GM12801 (cell line): Measurements from ENCODE around the gene COG1.

Source experiments
- TF ChIP-seq, protein P1 (sequence below): IDR thresholded peaks from one replicate; pipeline ENCODE4 v1.5.1; 2011; ENCODE audit warnings: control low read depth; ENCODE audit not compliant: insufficient read length; ENCODE audit errors: extremely low read depth

COG1 gene

DNA sequence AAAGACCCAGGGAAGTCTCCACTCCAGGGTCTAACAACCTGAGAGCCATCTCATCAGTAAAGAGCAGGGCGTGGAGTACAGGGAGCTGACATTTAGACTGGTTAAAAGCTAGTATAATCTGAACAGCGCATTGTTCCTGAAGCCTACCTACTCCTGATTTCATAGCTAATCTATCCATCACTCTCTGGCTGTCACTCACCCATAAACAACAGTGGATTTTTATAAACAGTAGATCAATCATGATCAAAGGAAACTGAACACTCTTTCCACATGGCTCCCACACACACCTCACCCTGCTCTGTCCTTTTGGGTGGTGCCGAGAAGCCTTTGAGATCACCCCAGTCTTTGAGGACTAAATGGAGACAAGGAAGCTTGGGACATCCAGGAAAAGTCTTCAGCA, 13.0 kb upstream of the COG1 start:
- TF ChIP-seq, protein P1, sequence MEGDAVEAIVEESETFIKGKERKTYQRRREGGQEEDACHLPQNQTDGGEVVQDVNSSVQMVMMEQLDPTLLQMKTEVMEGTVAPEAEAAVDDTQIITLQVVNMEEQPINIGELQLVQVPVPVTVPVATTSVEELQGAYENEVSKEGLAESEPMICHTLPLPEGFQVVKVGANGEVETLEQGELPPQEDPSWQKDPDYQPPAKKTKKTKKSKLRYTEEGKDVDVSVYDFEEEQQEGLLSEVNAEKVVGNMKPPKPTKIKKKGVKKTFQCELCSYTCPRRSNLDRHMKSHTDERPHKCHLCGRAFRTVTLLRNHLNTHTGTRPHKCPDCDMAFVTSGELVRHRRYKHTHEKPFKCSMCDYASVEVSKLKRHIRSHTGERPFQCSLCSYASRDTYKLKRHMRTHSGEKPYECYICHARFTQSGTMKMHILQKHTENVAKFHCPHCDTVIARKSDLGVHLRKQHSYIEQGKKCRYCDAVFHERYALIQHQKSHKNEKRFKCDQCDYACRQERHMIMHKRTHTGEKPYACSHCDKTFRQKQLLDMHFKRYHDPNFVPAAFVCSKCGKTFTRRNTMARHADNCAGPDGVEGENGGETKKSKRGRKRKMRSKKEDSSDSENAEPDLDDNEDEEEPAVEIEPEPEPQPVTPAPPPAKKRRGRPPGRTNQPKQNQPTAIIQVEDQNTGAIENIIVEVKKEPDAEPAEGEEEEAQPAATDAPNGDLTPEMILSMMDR = no peak

DNA sequence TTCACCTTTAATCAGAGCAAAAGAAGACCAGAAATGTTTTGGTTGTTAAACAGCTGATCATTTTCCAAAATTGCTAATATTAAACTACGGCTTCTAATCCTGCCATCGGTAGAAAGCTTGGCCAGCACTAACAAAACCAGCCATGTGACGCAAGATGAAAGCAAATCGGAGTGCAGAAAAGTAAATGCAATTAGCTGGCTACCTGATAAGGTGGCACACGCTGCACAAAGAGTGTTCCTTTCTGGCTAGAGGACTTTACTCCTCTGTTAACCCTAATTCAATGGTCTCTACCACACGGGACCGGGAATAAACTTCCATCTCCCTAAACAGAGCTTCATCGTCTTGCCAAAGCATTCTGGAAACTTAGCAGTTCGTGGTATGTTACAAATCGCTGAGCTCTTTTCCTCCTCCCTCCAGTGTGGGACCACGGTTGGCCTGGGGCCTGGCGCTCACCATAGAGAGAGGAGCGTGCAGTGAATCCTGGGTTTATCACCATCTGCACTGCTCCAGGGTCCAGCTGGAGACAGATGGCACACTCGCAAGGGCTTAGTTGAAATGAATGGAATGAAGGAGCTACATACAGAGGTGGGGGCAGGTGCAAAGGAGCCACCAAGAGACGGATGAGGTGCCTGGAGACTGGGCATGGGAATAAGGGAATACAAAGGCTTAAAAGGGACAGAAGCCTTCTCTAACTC, 10.1 kb upstream of the COG1 start:
- TF ChIP-seq, protein P1 = no peak

DNA sequence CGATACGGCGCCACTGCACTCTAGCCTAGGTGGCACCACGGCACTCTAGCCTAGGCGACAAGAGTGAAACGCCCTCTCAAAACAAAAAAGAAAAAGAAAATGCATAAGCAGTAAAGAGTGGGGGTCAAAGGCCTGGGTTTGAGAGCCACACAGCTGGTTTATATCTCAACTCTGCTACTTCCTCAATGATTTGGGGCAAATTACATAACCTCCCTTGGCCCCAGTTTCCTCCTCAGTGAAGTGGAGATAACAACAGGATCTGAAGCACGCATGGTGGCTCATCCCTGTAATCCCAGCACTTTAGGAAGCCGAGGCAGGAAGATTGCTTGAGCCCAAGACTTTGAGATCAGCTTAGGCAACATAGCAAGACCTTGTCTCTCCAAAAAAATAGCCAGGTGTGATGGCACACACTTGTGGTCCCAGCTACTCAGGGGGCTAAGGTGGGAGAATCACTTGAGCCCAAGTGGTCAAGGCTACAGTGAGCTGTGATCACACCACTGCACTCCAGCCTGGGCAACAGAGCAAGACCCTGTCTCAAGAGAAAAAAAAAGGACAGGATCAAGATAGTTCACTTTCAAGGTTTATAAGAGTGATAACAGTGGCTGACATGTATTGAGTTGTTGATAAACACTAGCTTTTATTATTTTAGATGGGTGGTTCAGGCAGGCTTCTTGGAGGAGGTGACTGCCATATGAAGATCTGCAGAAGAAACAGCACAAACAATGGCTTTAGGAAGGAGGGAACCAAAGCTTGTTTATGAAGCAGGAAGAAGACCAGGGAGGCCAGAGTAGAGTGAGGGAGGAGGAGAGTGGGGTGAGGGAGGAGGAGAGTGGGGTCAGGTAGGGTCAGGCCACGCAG, 8.5 kb upstream of the COG1 start:
- TF ChIP-seq, protein P1 = no peak

DNA sequence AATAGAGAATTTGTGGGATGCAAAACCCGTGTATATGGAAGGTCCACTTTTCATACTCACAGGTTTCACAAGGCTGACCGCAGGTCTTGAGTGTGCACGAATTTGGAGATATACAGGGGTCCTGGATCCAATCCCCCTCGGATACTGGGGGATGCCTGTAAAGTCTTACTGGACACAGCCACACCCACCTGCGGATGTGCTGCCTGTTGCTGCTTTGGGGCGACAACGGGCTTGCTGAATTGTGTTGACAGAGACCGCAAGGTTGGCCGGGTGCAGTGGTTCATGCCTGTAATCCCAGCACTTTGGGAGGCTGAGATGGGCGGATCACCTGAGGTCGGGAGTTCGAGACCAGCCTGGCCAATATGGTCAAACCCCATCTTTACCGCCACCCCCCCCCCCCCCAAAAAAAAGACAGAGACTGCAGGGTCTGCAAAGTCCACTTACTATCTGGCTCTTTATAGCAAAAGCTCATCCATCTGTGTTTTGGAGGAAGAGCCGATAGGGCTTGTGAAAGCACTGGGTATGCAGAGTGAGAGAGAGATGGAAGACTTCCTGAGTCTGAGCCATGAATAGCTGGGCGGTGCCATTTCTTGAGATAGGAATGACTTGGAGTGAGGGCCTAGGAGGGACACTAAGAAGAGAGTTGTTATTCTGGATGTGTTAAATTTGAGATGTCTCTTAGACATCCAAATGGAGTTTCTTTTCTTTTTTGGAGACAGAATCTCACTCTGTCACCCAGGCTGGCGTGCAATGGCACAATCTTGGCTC, 6.4 kb upstream of the COG1 start:
- TF ChIP-seq, protein P1 = no peak

DNA sequence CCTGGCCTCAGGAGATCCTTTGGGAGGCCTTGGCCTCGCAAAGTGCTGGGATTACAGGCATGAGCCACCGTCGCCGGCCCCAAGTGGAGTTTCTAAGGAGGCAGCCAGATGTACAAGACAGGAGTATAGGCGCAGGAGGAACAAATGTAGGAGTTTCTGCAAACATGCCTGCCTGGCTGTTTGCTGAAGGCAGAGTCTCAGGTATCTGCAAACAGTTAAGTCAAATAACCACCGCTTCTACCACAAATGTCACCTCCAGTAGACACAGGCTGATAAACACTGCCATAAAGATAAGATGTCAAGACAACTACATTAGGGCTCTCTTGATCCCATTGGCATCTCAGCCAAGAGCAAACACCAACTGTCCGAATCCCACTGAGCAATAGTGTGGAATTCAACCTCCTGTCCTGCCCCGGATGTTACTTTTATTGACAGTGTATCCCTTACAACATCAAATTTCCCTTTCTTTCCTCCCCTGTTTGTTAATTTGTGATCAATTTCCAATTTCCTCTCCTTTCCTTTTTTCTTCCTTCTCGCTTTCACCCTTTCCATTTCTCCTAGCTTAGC, 5.6 kb upstream of the COG1 start:
- TF ChIP-seq, protein P1 = no peak

DNA sequence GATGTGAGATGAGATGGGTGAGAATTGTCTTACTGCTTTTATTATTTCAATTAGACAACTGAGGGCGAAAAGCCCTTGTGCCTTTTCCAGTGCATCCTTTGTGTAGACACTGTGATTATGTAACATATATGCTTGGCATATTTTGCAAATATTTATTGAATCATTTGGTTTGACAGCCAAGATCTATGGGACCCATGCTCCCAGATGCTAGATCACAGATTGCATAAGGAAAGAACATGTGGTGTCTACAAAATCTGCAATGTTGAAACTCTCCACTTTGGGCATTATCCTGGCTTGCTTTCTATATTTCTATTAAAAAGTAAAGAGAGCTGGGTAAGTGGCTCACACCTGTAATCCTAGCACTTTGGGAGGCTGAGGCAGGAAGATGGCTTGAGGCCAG, 4.8 kb upstream of the COG1 start:
- TF ChIP-seq, protein P1 = no peak

DNA sequence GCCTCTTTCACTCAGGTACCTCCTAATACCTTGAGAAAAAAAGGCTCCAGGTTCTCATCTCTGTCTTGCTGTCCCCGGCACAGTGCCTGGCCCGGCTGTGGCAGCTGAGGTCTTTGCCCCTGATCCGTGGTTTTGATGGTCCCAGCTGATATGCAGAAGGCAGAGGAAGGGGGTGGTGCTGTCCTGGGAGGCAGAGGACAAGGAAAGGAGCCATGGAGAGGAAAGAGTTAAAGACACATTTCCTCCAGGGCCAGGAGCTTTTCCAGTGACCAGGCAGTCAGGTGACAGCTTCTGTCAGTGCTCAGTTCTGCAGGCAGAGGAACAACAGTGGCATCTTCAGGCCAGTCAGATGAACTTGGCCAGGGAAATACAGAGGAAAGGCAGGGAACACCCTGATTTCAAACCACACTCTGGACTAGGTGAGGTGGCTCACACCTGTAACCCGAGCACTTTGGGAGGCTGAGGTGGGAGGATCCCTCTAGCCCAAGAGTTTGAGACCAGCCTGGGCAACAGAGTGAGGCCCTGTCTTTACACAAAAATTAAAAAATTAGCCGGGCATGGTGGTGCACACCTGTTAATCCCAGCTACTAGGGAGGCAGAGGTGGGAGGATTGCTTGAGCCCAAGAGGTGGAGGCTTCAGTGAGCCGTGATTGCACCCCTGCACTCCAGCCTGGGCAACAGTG, 3.3 kb upstream of the COG1 start:
- TF ChIP-seq, protein P1 = no peak
